CD4-positive, CD25-positive, alpha-beta regulatory T cell (primary cell): Measurements from ENCODE around the gene MGLL. TPM values are rescaled to one million over a fixed set of nuclear protein-coding genes. Genes with fewer than 3 reads are reported as not detected.

Experiments
- ATAC-seq, 2 donors: fragments of 150-1000 bp; cut with Tn5 transposase; one replicate each; pipeline ENCODE4 v1.10.0; 2021; ENCODE audit warnings: low read depth in 2 of 2, moderate number of reproducible peaks in 2 of 2, moderate library complexity in 1 of 2
- DNase-seq, 3 donors: peaks; one replicate each; pipeline versions ENCODE4 v3.0.0 to v3.0.0-alpha.2; 2012 to 2022; ENCODE audit warnings: mixed read lengths in 1 of 3
- H3K27ac ChIP-seq: one replicate; pipeline ENCODE4 v1.7.0; 2013; ENCODE audit warnings: mild to moderate bottlenecking, low read length; ENCODE audit not compliant: insufficient read depth, poor library complexity, severe bottlenecking
- H3K27me3 ChIP-seq: one replicate; pipeline ENCODE4 v1.7.0; 2013; ENCODE audit warnings: low read length; ENCODE audit not compliant: control insufficient read depth, insufficient read depth
- H3K36me3 ChIP-seq: one replicate; pipeline ENCODE4 v1.7.0; 2013; ENCODE audit warnings: mild to moderate bottlenecking, low read length, moderate library complexity; ENCODE audit not compliant: control insufficient read depth, insufficient read depth
- H3K4me1 ChIP-seq: 2 replicates; pipeline ENCODE4 v1.7.0; 2013; ENCODE audit warnings: mild to moderate bottlenecking, low read length; ENCODE audit not compliant: insufficient read depth, control insufficient read depth, poor library complexity, severe bottlenecking
- H3K4me3 ChIP-seq: one replicate; pipeline ENCODE4 v1.7.0; 2013; ENCODE audit warnings: low read depth, mild to moderate bottlenecking, low read length, moderate library complexity
- H3K9me3 ChIP-seq, 2 experiments: 1 replicate in 1 of 2; 2 replicates in 1 of 2; pipeline ENCODE4 v1.7.0; 2013; ENCODE audit warnings: low read length in 2 of 2, mild to moderate bottlenecking in 1 of 2, moderate library complexity in 1 of 2; ENCODE audit not compliant: control insufficient read depth in 2 of 2
- H3K27ac Mint-ChIP-seq, 3 donors: one replicate each; pipeline ENCODE4 v1.8.0; 2020 to 2022; ENCODE audit warnings: mild to moderate bottlenecking in 3 of 3, mixed read lengths in 3 of 3, moderate library complexity in 2 of 3
- H3K27me3 Mint-ChIP-seq: one replicate; pipeline ENCODE4 v1.8.0; 2022; ENCODE audit warnings: mild to moderate bottlenecking, mixed read lengths
- H3K36me3 Mint-ChIP-seq: one replicate; pipeline ENCODE4 v1.8.0; 2020; ENCODE audit warnings: mixed read lengths
- H3K4me1 Mint-ChIP-seq, 4 donors: one replicate each; pipeline ENCODE4 v1.8.0; 2020 to 2022; ENCODE audit warnings: mixed read lengths in 4 of 4, mild to moderate bottlenecking in 1 of 4
- H3K4me3 Mint-ChIP-seq, 4 donors: one replicate each; pipeline ENCODE4 v1.8.0; 2020 to 2022; ENCODE audit warnings: mild to moderate bottlenecking in 4 of 4, mixed read lengths in 4 of 4, moderate library complexity in 3 of 4
- H3K9me3 Mint-ChIP-seq, 7 donors: one replicate each; pipeline ENCODE4 v1.8.0; 2020 to 2022; ENCODE audit warnings: mixed read lengths in 7 of 7, mild to moderate bottlenecking in 3 of 7, moderate library complexity in 2 of 7
- polyA plus RNA-seq, 4 donors: library from polyadenylated mRNA; unstranded; fragments of 300-500 nt; fragmentation: Illumina TruSeq; gene quantifications; one replicate each; pipeline ENCODE4 v1.2.3, GENCODE V29; 2021
- total RNA-seq: library from RNA; stranded (reverse); gene quantifications from one replicate; pipeline ENCODE4 v1.2.3, GENCODE V29; 2022

The MGLL gene
- total and polyA plus RNA-seq, 5 donors from 2014 or later, result 0.06 to 1.7 (median 1.4) TPM; not detected in 2

- no peak overlapping the region for H3K27ac Mint-ChIP-seq
- Histone ChIP-seq H3K9me3 (no peaks in the 10 kb centered on the region), H3K4me3 (no peak overlapping the region), H3K4me1 (no peaks in the 10 kb centered on the region), H3K27me3 (no peaks in the 10 kb centered on the region), H3K27ac (no peak overlapping the region), H3K36me3 (no peaks in the 10 kb centered on the region)
- H3K36me3 Mint-ChIP-seq, result no peaks in the 10 kb centered on the region
- H3K4me1 Mint-ChIP-seq, result no peaks in the 10 kb centered on the region
- no peak for ATAC-seq
- H3K9me3 Mint-ChIP-seq, result no peaks in the 10 kb centered on the region
- DNase-seq, result no peak
- peaks cover 15% of the 10 kb centered on the region for H3K27me3 Mint-ChIP-seq
- no peak overlapping the region for H3K4me3 Mint-ChIP-seq
These were observed 85.3 kb downstream of the MGLL start for GRCh38 chr3:127736801-127737539.

GRCh38 chr3:127735767-127736693, 86.3 kb downstream of the MGLL start:
- H3K27me3 Mint-ChIP-seq, result peaks cover 15% of the 10 kb centered on the region
- H3K4me1 ChIP-seq, result no peaks in the 10 kb centered on the region
- no peaks in the 10 kb centered on the region for H3K27me3 ChIP-seq
- H3K36me3 ChIP-seq, result no peaks in the 10 kb centered on the region
- no peaks in the 10 kb centered on the region for H3K4me1 Mint-ChIP-seq
- no peaks in the 10 kb centered on the region for H3K36me3 Mint-ChIP-seq
- ATAC-seq (peak in 1 of 2 donors; percentile 25), DNase-seq (no peak)
- no peaks in the 10 kb centered on the region for H3K9me3 ChIP-seq
- peak overlapping the region in 1 of 3 donors; percentile 86 for H3K27ac Mint-ChIP-seq
- H3K27ac ChIP-seq, result no peak overlapping the region
- no peak overlapping the region for H3K4me3 Mint-ChIP-seq
- H3K4me3 ChIP-seq, result no peak overlapping the region
- H3K9me3 Mint-ChIP-seq, result no peaks in the 10 kb centered on the region

GRCh38 chr3:127734754-127735473, 87.4 kb downstream of the MGLL start:
- no peak for ATAC-seq

GRCh38 chr3:127734181-127734720, 88.1 kb downstream of the MGLL start:
- H3K4me3 Mint-ChIP-seq, result no peak overlapping the region
- no peaks in the 10 kb centered on the region for H3K27me3 ChIP-seq
- H3K9me3 ChIP-seq, result no peaks in the 10 kb centered on the region

More at GRCh38 chr3:127734754-127735473, 87.4 kb downstream of the MGLL start:
- H3K27me3 ChIP-seq, result no peaks in the 10 kb centered on the region
- no peaks in the 10 kb centered on the region for H3K4me1 ChIP-seq
- Mint-ChIP-seq H3K27me3 (peaks cover 14% of the 10 kb centered on the region), H3K4me1 (no peaks in the 10 kb centered on the region), H3K27ac (peak overlapping the region in 1 of 3 donors; percentile 20), H3K4me3 (no peak overlapping the region), H3K36me3 (no peaks in the 10 kb centered on the region), H3K9me3 (no peaks in the 10 kb centered on the region)
- H3K4me3 ChIP-seq, result no peak overlapping the region
- no peaks in the 10 kb centered on the region for H3K9me3 ChIP-seq
- no peaks in the 10 kb centered on the region for H3K36me3 ChIP-seq
- H3K27ac ChIP-seq, result no peak overlapping the region
- DNase-seq, result no peak

GRCh38 chr3:127733781-127734180, 88.5 kb downstream of the MGLL start:
- H3K9me3 ChIP-seq, result no peaks in the 10 kb centered on the region
- Mint-ChIP-seq H3K36me3 (no peaks in the 10 kb centered on the region), H3K4me1 (no peaks in the 10 kb centered on the region), H3K9me3 (no peaks in the 10 kb centered on the region), H3K27me3 (peaks cover 7% of the 10 kb centered on the region), H3K4me3 (no peak overlapping the region), H3K27ac (no peak overlapping the region)
- no peak overlapping the region for H3K27ac ChIP-seq
- ATAC-seq (no peak), DNase-seq (no peak)
- no peak overlapping the region for H3K4me3 ChIP-seq
- no peaks in the 10 kb centered on the region for H3K27me3 ChIP-seq
- no peaks in the 10 kb centered on the region for H3K36me3 ChIP-seq
- no peaks in the 10 kb centered on the region for H3K4me1 ChIP-seq

More at GRCh38 chr3:127734181-127734720, 88.1 kb downstream of the MGLL start:
- H3K27ac Mint-ChIP-seq, result peak overlapping the region in 1 of 3 donors; percentile 20
- Histone ChIP-seq H3K36me3 (no peaks in the 10 kb centered on the region), H3K27ac (no peak overlapping the region), H3K4me3 (no peak overlapping the region), H3K4me1 (no peaks in the 10 kb centered on the region)
- no peaks in the 10 kb centered on the region for H3K4me1 Mint-ChIP-seq
- H3K9me3 Mint-ChIP-seq, result no peaks in the 10 kb centered on the region
- no peaks in the 10 kb centered on the region for H3K36me3 Mint-ChIP-seq
- DNase-seq, result no peak
- H3K27me3 Mint-ChIP-seq, result peaks cover 8% of the 10 kb centered on the region
- no peak for ATAC-seq

GRCh38 chr3:127732879-127733350, 89.4 kb downstream of the MGLL start:
- Histone ChIP-seq H3K4me1 (no peaks in the 10 kb centered on the region), H3K4me3 (no peak overlapping the region), H3K9me3 (no peaks in the 10 kb centered on the region), H3K27ac (no peak overlapping the region), H3K36me3 (no peaks in the 10 kb centered on the region), H3K27me3 (no peaks in the 10 kb centered on the region)
- Mint-ChIP-seq H3K27ac (no peak overlapping the region), H3K36me3 (no peaks in the 10 kb centered on the region), H3K27me3 (peaks cover 7% of the 10 kb centered on the region), H3K4me1 (no peaks in the 10 kb centered on the region), H3K9me3 (no peaks in the 10 kb centered on the region), H3K4me3 (no peak overlapping the region)
- ATAC-seq (no peak), DNase-seq (no peak)

- no peak for ATAC-seq
- DNase-seq, result no peak
- H3K4me3 Mint-ChIP-seq, result no peak overlapping the region
- no peaks in the 10 kb centered on the region for H3K4me1 ChIP-seq
- H3K4me1 Mint-ChIP-seq, result no peaks in the 10 kb centered on the region
- no peak overlapping the region for H3K27ac Mint-ChIP-seq
- H3K27ac ChIP-seq, result no peak overlapping the region
- H3K9me3 ChIP-seq, result no peaks in the 10 kb centered on the region
- H3K9me3 Mint-ChIP-seq, result no peaks in the 10 kb centered on the region
- H3K4me3 ChIP-seq, result no peak overlapping the region
- H3K27me3 Mint-ChIP-seq, result peaks cover 7% of the 10 kb centered on the region
- H3K36me3 ChIP-seq, result no peaks in the 10 kb centered on the region
- no peaks in the 10 kb centered on the region for H3K36me3 Mint-ChIP-seq
- H3K27me3 ChIP-seq, result no peaks in the 10 kb centered on the region
These were observed 90.0 kb downstream of the MGLL start for GRCh38 chr3:127732303-127732702.
